ENCODE results near the gene PEX10. TPM values are rescaled to one million over a fixed set of nuclear protein-coding genes. Genes with fewer than 3 reads are reported as not detected.

Gene PEX10
- total and polyA plus RNA-seq, 8 donors: 10.1 to 16.8 (median 12.2) TPM

DNA sequence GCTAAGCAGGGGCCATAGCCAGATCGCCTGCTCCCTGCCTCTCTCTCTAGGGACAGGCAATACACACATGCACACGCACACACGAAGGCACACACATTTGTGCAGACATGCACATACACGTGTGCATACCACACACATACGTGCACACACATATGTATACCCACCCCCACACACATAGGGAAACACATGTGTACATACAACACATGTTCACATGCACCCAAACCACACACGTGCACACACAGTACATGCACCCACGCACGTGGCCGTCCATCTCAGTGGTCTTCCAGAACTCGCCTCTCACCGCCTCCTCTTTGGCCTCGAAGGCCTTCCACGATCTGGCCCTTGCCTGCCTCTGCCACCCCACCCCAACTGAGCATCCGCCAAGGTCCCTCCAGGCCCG lies 25.3 kb upstream of the PEX10 start:
- WGBS, 2 donors: 66 to 77% methylated on average over 15 of the region's 15 CpGs
- no peak for ATAC-seq
- intact Hi-C loops (cut with DNase I): no loop called here
- Histone ChIP-seq H3K27me3 (peaks cover 0 to under 1% (median 0%) of the 10 kb centered on the region in 4 donors), H3K4me3 (no peak overlapping the region), H3K27ac (no peak overlapping the region), H3K36me3 (no peaks in the 10 kb centered on the region), H3K4me1 (no peaks in the 10 kb centered on the region), H3K9me3 (no peaks in the 10 kb centered on the region)
- DNase-seq: no peak
- no peak for FAIRE-seq
- TF ChIP-seq, protein P1, sequence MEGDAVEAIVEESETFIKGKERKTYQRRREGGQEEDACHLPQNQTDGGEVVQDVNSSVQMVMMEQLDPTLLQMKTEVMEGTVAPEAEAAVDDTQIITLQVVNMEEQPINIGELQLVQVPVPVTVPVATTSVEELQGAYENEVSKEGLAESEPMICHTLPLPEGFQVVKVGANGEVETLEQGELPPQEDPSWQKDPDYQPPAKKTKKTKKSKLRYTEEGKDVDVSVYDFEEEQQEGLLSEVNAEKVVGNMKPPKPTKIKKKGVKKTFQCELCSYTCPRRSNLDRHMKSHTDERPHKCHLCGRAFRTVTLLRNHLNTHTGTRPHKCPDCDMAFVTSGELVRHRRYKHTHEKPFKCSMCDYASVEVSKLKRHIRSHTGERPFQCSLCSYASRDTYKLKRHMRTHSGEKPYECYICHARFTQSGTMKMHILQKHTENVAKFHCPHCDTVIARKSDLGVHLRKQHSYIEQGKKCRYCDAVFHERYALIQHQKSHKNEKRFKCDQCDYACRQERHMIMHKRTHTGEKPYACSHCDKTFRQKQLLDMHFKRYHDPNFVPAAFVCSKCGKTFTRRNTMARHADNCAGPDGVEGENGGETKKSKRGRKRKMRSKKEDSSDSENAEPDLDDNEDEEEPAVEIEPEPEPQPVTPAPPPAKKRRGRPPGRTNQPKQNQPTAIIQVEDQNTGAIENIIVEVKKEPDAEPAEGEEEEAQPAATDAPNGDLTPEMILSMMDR (IDR thresholded peaks at IDR 0.05): no peak

DNA sequence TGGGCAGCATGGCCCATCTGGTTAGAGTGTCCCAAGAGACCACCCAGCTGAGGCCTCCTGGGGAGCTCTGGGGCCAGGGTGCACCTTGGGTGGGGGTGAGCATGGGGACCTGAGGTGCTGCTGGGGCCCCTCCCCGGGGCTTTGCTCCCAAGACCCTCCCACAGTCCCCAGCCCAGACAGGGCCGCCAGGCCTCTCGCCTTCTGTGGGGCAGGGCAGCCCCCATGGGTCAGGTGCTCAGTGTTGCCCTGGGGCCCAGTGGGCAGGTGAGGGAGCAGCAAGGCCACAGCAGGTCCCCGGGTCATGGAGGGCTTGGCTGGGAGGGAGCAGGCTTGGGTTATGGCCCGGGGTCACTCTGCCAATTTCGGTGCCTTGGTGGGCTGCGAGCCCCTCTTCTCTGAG lies 24.5 kb upstream of the PEX10 start:
- Histone ChIP-seq H3K36me3 (no peaks in the 10 kb centered on the region), H3K4me3 (no peak overlapping the region), H3K27me3 (no peaks in the 10 kb centered on the region), H3K9me3 (no peaks in the 10 kb centered on the region), H3K27ac (no peak overlapping the region), H3K4me1 (no peaks in the 10 kb centered on the region)
- ATAC-seq (no peak), DNase-seq (no peak), FAIRE-seq (no peak)
- intact Hi-C loops (cut with DNase I): no loop called here
- 46 to 68% methylated on average over 7 of the region's 7 CpGs for WGBS, 2 donors
- TF ChIP-seq, protein P1 (IDR thresholded peaks at IDR 0.05): no peak

DNA sequence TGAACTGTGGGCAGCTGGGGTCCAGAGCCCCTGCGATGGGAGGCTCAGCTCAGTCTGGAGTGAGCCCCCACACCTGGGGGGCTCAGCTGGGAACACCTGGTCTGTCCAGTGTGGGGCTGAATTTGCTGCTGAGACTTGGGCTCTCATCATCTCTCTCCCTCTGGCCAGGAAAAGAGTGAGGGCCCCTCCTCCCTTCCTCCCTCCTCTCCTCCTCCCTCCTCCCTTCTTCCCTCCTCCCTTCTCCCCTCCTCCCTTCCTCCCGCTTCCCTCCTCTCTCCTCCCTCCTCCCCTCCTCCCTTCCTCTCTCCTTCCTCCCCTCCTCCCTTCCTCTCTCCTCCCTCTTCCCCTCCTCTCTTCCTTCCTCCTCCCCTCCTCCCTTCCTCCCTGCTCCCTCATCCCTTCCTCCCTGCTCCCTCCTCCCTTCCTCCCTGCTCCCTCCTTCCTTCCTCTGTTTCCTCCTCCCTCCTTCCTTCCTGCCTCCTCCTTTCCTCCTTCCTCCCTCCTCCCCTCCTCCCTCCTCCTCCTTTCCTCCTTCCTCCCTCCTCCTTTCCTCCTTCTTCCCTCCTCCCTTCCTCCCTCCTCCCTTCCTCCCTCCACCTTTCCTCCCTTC lies 23.5 kb upstream of the PEX10 start:
- no peaks in the 10 kb centered on the region for H3K27me3 ChIP-seq
- no peak overlapping the region for H3K27ac ChIP-seq
- no peak for ATAC-seq
- H3K4me3 ChIP-seq: no peak overlapping the region
- no peaks in the 10 kb centered on the region for H3K4me1 ChIP-seq
- WGBS, 2 donors: 30 to 55% methylated on average over 1 of the region's 2 CpGs
- DNase-seq: no peak
- intact Hi-C loops (cut with DNase I): no loop called here
- no peak for FAIRE-seq
- H3K9me3 ChIP-seq: no peaks in the 10 kb centered on the region
- no peaks in the 10 kb centered on the region for H3K36me3 ChIP-seq
- TF ChIP-seq, protein P1 (IDR thresholded peaks at IDR 0.05): no peak

DNA sequence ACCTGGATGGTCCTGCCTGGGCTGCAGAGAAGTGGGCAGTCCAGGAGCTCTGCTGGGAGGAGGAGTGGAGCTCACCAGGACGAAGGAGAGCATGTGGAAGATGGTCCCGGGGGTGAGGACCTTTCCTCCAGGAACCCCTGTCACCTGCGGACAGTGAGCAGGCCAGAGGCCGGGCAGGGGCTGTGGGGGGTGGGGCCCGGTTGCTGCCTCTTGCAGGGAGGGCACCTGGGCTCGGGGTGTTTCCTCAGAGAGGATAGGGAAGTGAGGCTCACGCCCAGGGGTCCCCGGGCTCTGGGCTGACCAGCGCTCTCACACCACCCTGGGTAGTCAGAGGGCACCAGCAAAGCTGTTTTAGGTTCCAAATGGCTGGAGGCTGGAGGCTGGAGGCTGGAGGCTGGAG lies 22.7 kb upstream of the PEX10 start:
- H3K9me3 ChIP-seq: no peaks in the 10 kb centered on the region
- DNase-seq: no peak
- WGBS, 2 donors: 36 to 37% methylated on average over 7 to 9 of the region's 9 CpGs
- H3K27ac ChIP-seq: no peak overlapping the region
- no peaks in the 10 kb centered on the region for H3K36me3 ChIP-seq
- TF ChIP-seq, protein P1 (IDR thresholded peaks at IDR 0.05): no peak
- no peak for FAIRE-seq
- H3K4me3 ChIP-seq: no peak overlapping the region
- intact Hi-C loops (cut with DNase I): no loop called here
- no peaks in the 10 kb centered on the region for H3K27me3 ChIP-seq
- no peak for ATAC-seq
- H3K4me1 ChIP-seq: no peaks in the 10 kb centered on the region

DNA sequence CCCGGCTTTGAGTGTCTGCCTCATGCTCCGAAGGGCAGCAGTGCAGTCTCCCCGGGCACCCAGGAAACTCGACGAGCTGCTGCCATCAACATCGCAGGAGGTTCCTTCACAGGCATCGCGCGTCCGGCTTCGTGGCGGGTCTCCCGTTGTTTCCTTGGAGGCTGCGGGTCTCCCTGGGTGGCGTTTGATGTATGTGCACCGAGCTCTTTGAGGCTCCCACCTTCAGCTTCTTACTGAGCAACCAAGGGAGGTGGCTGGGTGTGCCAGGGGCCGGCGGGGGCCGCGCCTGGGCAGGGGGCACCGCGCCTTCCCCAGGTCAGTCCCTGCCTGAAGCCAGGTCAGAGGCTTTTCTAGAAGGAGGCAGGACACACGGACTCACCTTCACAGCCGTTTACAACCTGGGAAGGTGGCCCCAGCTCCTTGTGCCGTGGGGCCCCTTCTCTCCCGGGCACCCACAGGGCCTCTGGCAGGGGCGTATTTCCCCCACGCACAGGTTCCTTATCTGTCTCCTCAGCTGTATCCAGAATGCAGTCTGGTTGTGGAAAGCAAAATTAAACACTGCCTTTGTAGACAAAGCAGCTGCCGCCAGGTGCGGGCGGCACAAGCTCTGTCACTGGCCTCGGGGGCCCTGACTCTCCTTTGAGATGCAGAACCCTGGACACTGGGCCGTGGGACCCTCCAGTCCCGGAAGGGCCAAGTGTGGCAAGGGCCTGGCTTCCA lies 21.7 kb upstream of the PEX10 start:
- FAIRE-seq (no peak), ATAC-seq (no peak), DNase-seq (no peak)
- TF ChIP-seq, protein P1 (IDR thresholded peaks at IDR 0.05): no peak
- Histone ChIP-seq H3K36me3 (no peaks in the 10 kb centered on the region), H3K27ac (no peak overlapping the region), H3K27me3 (no peaks in the 10 kb centered on the region), H3K9me3 (no peaks in the 10 kb centered on the region), H3K4me1 (no peaks in the 10 kb centered on the region), H3K4me3 (no peak overlapping the region)
- intact Hi-C loops (cut with DNase I): no loop called here
- 32 to 48% methylated on average over 34 of the region's 34 CpGs for WGBS, 2 donors

All from pancreas (tissue), 10 donors.